Upper lobe of right lung (tissue), 1 donor: ENCODE data around the gene CXXC5. TPM values are rescaled to one million over a fixed set of nuclear protein-coding genes. Genes with fewer than 3 reads are reported as not detected.

Source experiments
- ATAC-seq: fragments of 200-7000 bp; cut with Tn5 transposase; one replicate; pipeline ENCODE4 v1.9.1; 2020; ENCODE audit warnings: mild to moderate bottlenecking, moderate library complexity
- DNase-seq: peaks from one replicate; pipeline ENCODE4 v3.0.0-alpha.2; 2020
- H3K27ac ChIP-seq: fragments of 200-600 bp; one replicate; pipeline ENCODE4 v1.8.0; 2022
- H3K27me3 ChIP-seq: fragments of 200-600 bp; one replicate; pipeline ENCODE4 v1.8.0; 2022; ENCODE audit warnings: mild to moderate bottlenecking
- H3K36me3 ChIP-seq: fragments of 200-600 bp; one replicate; pipeline ENCODE4 v1.8.0; 2022
- H3K4me1 ChIP-seq: fragments of 200-600 bp; one replicate; pipeline ENCODE4 v1.8.0; 2022
- H3K4me3 ChIP-seq: fragments of 200-600 bp; one replicate; pipeline ENCODE4 v1.8.0; 2022; ENCODE audit warnings: mild to moderate bottlenecking
- H3K9me3 ChIP-seq: fragments of 200-600 bp; one replicate; pipeline ENCODE4 v1.8.0; 2022
- intact Hi-C: fragments of 100-400 bp; cut with DNase I; formaldehyde crosslinking; loops from one replicate; pipeline ENCODE4 v1.11.0; 2022
- total RNA-seq: library from RNA; stranded (reverse); fragmentation: NEBNext Ultra II Directional; extraction: Animal tissue kit (Norgen Biotek cat#: 25700); gene quantifications from one replicate; pipeline ENCODE4 v1.2.1, GENCODE V29; 2021
- TF ChIP-seq, protein P1 (sequence below): fragments of 200-600 bp; IDR thresholded peaks from one replicate; pipeline ENCODE4 v1.8.0; 2022; ENCODE audit warnings: antibody characterized with exemption
- donor health status: DM: no; HTN: yes; CAD: no; lungs with severe emphysema.

CXXC5 gene
- total RNA-seq, 1 donor from 2014 or later: 30.6 TPM

DNA sequence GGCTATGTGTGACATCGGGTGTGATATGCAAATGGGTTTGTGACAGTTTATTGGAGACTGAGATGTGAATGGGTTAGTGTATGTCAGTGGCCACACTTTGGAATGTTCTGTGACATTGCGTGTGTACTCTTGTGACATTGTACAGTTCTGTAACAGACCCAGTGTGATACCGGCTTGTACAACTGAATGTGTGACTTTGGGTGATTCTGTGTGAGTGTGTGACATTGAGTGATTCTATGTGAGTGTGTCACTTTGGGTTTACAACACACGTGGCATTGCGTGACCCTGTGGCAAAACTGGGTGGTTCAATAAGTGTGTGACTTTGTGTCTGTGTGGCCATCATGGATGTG is 38.2 kb downstream of the CXXC5 start:
- intact Hi-C loops: no loop called here
- Histone ChIP-seq H3K9me3 (no peaks in the 10 kb centered on the region), H3K27ac (no peak overlapping the region), H3K4me1 (peaks cover 11% of the 10 kb centered on the region), H3K36me3 (peaks cover 22% of the 10 kb centered on the region), H3K27me3 (no peaks in the 10 kb centered on the region), H3K4me3 (no peak overlapping the region)
- TF ChIP-seq, protein P1, sequence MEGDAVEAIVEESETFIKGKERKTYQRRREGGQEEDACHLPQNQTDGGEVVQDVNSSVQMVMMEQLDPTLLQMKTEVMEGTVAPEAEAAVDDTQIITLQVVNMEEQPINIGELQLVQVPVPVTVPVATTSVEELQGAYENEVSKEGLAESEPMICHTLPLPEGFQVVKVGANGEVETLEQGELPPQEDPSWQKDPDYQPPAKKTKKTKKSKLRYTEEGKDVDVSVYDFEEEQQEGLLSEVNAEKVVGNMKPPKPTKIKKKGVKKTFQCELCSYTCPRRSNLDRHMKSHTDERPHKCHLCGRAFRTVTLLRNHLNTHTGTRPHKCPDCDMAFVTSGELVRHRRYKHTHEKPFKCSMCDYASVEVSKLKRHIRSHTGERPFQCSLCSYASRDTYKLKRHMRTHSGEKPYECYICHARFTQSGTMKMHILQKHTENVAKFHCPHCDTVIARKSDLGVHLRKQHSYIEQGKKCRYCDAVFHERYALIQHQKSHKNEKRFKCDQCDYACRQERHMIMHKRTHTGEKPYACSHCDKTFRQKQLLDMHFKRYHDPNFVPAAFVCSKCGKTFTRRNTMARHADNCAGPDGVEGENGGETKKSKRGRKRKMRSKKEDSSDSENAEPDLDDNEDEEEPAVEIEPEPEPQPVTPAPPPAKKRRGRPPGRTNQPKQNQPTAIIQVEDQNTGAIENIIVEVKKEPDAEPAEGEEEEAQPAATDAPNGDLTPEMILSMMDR: no peak
- DNase-seq (no peak), ATAC-seq (no peak)

DNA sequence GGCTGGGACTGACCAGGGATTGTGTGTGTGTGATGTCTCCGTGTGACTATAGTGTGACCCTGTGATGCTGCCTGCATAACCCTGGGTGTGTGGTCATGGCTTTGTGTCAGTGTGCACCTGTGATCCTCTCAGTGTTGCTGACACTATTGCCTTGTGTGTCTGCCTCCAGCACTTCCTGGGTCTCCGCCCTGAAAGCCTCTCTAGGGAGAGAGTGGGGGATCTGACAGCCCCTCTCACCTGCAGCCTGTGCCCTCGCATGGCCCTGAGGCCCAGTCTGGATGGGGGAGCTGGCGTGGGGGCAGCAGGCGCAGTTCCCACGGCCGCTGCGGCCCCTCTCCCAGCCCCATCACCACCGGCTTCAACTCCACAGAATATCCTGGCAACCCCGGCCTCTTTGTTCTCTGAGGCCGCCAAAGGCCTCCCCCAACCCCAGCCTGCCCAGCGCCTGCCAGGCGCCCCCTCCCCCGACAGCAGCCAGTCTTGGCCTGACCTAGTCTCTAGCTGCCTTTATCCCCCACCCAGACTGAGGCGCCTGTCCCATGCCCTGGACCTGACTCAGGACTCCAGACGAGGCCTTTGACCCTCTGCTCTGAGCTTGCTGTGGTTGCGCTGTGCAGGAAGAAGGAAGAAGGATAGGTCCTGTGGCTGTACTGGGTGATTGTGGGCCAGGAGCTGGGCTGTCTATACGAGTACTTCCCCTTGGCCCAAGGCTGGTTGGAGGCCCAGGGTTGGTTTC is 38.7 kb downstream of the CXXC5 start:
- intact Hi-C loops: no loop called here
- no peak overlapping the region for H3K27ac ChIP-seq
- TF ChIP-seq, protein P1: no peak
- DNase-seq (no peak), ATAC-seq (peak; percentile 71)
- peaks cover 16% of the 10 kb centered on the region for H3K36me3 ChIP-seq
- H3K4me3 ChIP-seq: no peak overlapping the region
- H3K9me3 ChIP-seq: no peaks in the 10 kb centered on the region
- no peaks in the 10 kb centered on the region for H3K27me3 ChIP-seq
- peaks cover 11% of the 10 kb centered on the region for H3K4me1 ChIP-seq

DNA sequence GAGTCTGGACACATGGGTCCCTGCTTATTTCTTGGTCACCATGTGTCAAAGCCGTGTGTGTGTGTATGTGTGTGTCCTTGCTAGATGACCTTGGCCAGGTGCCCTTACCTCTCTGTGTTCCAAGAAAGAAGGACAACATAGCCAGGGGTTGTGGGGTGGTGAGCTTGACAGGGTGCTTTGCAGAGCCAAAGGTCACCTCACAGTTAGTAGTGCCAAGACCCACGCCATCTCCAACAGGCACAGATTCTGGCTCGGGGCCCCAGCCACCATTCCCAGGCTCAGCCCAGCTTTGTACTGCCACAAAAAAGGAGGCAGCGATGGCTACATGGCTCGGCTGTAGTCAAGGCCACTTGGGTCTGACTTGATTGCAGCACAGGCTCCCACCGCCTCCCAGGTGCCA is 39.5 kb downstream of the CXXC5 start:
- DNase-seq (no peak), ATAC-seq (no peak)
- intact Hi-C loops: no loop called here
- H3K4me3 ChIP-seq: no peak overlapping the region
- no peaks in the 10 kb centered on the region for H3K9me3 ChIP-seq
- peaks cover 15% of the 10 kb centered on the region for H3K36me3 ChIP-seq
- no peaks in the 10 kb centered on the region for H3K27me3 ChIP-seq
- peaks cover 11% of the 10 kb centered on the region for H3K4me1 ChIP-seq
- H3K27ac ChIP-seq: no peak overlapping the region
- TF ChIP-seq, protein P1: no peak

DNA sequence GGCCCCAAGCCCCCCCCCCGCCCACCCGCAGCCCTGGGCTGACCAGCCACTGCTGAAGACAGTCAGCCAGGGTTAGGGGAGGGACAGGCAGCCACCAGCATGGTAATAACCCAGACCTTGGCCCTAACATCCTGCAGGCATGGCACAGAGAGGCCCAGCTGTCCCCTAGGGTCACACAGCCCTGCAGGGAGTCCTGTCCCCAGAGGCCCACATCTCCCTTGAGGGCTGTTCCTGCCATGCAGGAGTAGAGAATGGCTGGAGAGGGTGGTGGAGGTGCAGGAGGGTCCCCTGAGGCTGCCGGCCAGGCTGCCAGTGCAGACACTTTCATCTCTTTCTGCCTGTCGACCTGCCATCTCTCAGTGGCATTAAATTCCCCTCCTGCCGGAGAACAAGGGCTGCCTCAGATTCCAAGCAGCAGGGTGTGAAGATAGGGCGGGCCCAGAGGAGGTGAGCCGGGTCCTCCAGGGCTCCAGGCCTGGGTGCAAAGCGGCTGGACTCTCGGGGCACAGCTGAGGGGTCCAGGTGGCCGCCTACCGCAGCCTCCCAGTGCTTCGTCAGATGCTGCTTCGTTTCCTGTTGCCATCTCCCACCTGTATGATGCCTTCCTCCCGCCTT is 40.0 kb downstream of the CXXC5 start:
- TF ChIP-seq, protein P1: no peak
- Histone ChIP-seq H3K4me3 (no peak overlapping the region), H3K4me1 (peaks cover 11% of the 10 kb centered on the region), H3K36me3 (peaks cover 11% of the 10 kb centered on the region), H3K9me3 (no peaks in the 10 kb centered on the region), H3K27me3 (no peaks in the 10 kb centered on the region), H3K27ac (no peak overlapping the region)
- no peak for ATAC-seq
- no peak for DNase-seq
- intact Hi-C loops: no loop called here

DNA sequence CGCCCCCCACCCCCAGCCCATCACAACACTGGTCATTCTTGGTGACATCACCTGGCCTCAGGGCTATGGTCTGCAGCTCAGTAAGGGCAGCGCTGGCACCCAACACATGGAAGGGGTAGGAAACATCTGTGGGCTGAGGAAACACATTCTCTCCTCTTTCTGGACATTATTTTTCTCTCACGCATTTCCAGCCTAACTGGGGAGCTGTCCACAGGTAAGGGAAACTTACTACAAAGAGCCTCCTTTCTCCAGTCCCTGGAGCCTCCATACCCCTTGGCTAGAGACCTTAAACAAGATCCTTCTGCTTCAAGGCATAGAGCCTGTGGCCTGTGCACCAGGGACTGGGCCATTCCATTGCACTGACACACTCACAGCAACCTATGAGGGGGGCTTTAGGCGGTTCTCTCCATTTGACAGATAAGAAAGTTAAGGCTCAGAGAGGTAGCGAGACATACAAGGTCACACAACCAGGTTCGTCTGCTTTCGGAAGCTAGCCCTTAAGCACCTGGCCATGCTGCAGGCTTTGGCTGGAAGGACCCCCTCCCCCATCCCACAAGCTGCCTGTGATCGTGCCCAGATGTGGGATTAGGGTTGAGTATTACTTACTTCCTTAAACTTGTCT is 40.7 kb downstream of the CXXC5 start:
- TF ChIP-seq, protein P1: no peak
- ATAC-seq (no peak), DNase-seq (no peak)
- Histone ChIP-seq H3K9me3 (no peaks in the 10 kb centered on the region), H3K27ac (no peak overlapping the region), H3K36me3 (peaks cover 4% of the 10 kb centered on the region), H3K27me3 (no peaks in the 10 kb centered on the region), H3K4me1 (peaks cover 11% of the 10 kb centered on the region), H3K4me3 (no peak overlapping the region)
- intact Hi-C loops: no loop called here
